HCT116 (cell line): ENCODE measurements around the gene COL1A1.

Experiments
- CBX3 ChIP-seq: IDR thresholded peaks from 2 replicates; pipeline ENCODE4 v1.6.1; 2012; ENCODE audit warnings: low read depth
- CEBPB ChIP-seq: IDR thresholded peaks from 2 replicates; pipeline ENCODE4 v1.6.1; 2012; ENCODE audit warnings: low read depth
- CTCF ChIP-seq, 3 experiments: fragments of 200-600 bp in 1 of 3; sonication (generic) in 1 of 3; IDR thresholded peaks in 2 of 3; conservative IDR thresholded peaks in 1 of 3; 2 replicates each; pipeline ENCODE4 v1.5.1; 2012 to 2017; ENCODE audit warnings: low read depth in 2 of 3, low read length in 2 of 3, antibody characterized with exemption in 1 of 3, borderline replicate concordance in 1 of 3, control low read depth in 1 of 3, mild to moderate bottlenecking in 1 of 3, mixed read lengths in 1 of 3, mixed run types in 1 of 3, moderate library complexity in 1 of 3; ENCODE audit not compliant: insufficient read depth in 1 of 3
- EZH2 ChIP-seq: fragments of 200-600 bp; sonication (generic); IDR thresholded peaks from 2 replicates; pipeline ENCODE4 v1.6.1; 2017; ENCODE audit warnings: antibody characterized with exemption, mixed run types
- JUND ChIP-seq: IDR thresholded peaks from 2 replicates; pipeline ENCODE4 v1.6.1; 2012
- MAX ChIP-seq: IDR thresholded peaks from 2 replicates; pipeline ENCODE4 v1.6.1; 2012
- POLR2A ChIP-seq: IDR thresholded peaks from 2 replicates; pipeline ENCODE4 v1.7.0; 2011; ENCODE audit warnings: borderline replicate concordance; ENCODE audit not compliant: insufficient read depth, insufficient read length; ENCODE audit errors: extremely low read depth
- POLR2AphosphoS5 ChIP-seq: IDR thresholded peaks from 2 replicates; pipeline ENCODE4 v1.6.1; 2011; ENCODE audit warnings: mild to moderate bottlenecking, low read depth, low read length, moderate library complexity
- RAD21 ChIP-seq: IDR thresholded peaks from 2 replicates; pipeline ENCODE4 v1.6.1; 2012; ENCODE audit warnings: low read depth, mild to moderate bottlenecking
- SIN3A ChIP-seq: IDR thresholded peaks from 2 replicates; pipeline ENCODE4 v1.6.1; 2012; ENCODE audit warnings: low read depth
- SP1 ChIP-seq: IDR thresholded peaks from 2 replicates; pipeline ENCODE4 v1.6.1; 2012; ENCODE audit warnings: low read depth
- SRF ChIP-seq: IDR thresholded peaks from 2 replicates; pipeline ENCODE4 v1.6.1; 2012; ENCODE audit warnings: low read depth
- ZFX ChIP-seq: fragments of 450-650 bp; IDR thresholded peaks from 2 replicates; pipeline ENCODE4 v1.6.1; 2017
- ZNF274 ChIP-seq: fragments of 200-500 bp; sonication (Bioruptor generic); IDR thresholded peaks from 2 replicates; pipeline ENCODE4 v1.6.1; 2014; ENCODE audit warnings: mild to moderate bottlenecking, low read depth, low read length, inconsistent platforms

- no peak for TF ChIP-seq EZH2
- no peak for TF ChIP-seq RAD21
- no peak for TF ChIP-seq CTCF (IDR thresholded peaks at IDR 0.05 in 2 of 3, conservative IDR thresholded peaks at IDR 0.05 in 1 of 3; ENCODE audit: borderline replicate concordance in 1 of 3, insufficient read depth in 1 of 3, low read depth in 2 of 3, low read length in 2 of 3)
- peak; percentile 40 for TF ChIP-seq POLR2A
- peak; percentile 76 for TF ChIP-seq ZFX
- TF ChIP-seq JUND = no peak
- TF ChIP-seq CBX3 = peak; percentile 95
- peak; percentile 99 for TF ChIP-seq SP1
- TF ChIP-seq MAX = peak; percentile 88; the same call in 1 of the 2 replicates
- TF ChIP-seq SIN3A = peak; percentile 71
- TF ChIP-seq SRF = no peak
- TF ChIP-seq ZNF274 = no peak
- TF ChIP-seq POLR2AphosphoS5 = peak; percentile 80
- no peak for TF ChIP-seq CEBPB
Observed at GRCh38 chr17:50151937-50152547, 49.4 kb downstream of the COL1A1 start.
